PFSK-1 (cell line): ENCODE measurements around the gene MBNL1.

ENCODE experiments used
- FOXP2 ChIP-seq: optimal IDR thresholded peaks from 2 replicates; pipeline ENCODE3; 2011; ENCODE audit warnings: borderline replicate concordance, control low read depth, inconsistent platforms; ENCODE audit not compliant: insufficient read depth; ENCODE audit errors: extremely low read length, extremely low read depth
- POLR2AphosphoS5 ChIP-seq: IDR thresholded peaks from 2 replicates; pipeline ENCODE4 v1.6.1; 2012; ENCODE audit warnings: low read depth, mild to moderate bottlenecking, control low read depth, low read length, moderate library complexity
- SIN3A ChIP-seq: IDR thresholded peaks from 2 replicates; pipeline ENCODE4 v1.6.1; 2012; ENCODE audit warnings: mild to moderate bottlenecking, low read length, moderate library complexity, borderline replicate concordance; ENCODE audit not compliant: insufficient read depth
- TAF1 ChIP-seq: IDR thresholded peaks from 2 replicates; pipeline ENCODE4 v1.6.1; 2012; ENCODE audit warnings: low read length, control low read depth, borderline replicate concordance; ENCODE audit not compliant: insufficient read depth
- TF ChIP-seq, protein P1 (sequence below), 2 experiments: IDR thresholded peaks; 2 replicates each; pipeline versions ENCODE4 v1.6.1 to v1.8.0; 2011 to 2012; ENCODE audit warnings: low read depth in 2 of 2, low read length in 2 of 2, control low read depth in 1 of 2, inconsistent platforms in 1 of 2, mild to moderate bottlenecking in 1 of 2, moderate library complexity in 1 of 2; ENCODE audit not compliant: insufficient read depth in 1 of 2

The MBNL1 gene

DNA sequence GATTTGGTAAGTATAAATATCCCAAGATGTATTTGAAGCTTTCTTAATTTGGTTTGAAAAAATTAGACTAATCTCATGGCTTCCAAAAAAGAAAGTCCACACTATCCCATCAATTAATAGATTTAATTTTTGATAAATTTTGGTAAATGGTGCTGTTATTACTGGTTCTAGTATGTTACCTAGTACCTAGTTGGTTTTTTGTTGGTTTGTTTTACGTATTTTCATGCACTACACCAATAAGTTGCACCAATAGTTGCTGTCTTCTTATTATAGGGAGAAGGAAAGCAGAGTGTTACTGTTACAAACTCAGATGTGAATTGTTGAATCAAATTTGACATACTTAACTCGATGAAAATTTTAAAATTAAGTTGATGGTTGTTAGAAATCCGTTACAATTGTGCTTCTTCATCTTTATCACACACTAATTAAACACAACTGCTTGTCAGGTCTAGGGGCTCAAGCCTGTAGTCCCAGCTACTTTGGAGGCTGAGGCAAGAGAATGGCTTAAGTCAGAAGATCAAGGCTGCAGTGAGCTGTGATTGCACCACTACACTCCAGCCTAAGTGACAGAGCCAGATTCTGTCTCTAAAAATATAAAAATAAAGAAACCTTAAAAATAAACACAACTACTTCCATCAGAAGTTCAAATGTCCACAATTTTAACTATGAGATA lies 23.1 kb upstream of the MBNL1 start:
- no peak for TF ChIP-seq POLR2AphosphoS5
- TF ChIP-seq TAF1: no peak
- no peak for TF ChIP-seq SIN3A

DNA sequence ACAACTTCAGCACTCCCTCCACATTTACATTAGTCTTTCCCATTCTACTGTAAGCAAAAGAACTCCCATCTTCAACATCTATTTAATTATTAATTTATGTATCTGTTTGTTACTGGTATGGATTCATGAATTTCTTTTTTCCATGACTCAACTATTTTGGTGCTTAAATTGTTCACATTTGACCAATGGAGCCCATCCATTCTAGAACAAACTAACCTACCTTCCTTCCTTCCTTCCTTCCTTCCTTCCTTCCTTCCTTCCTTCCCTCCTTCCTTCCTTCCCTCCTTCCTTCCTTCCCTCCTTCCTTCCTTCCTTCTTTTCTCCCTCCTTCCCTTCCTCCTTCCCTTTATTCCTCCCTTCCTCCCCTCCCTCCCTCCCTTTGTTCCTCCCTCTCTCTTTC lies 16.8 kb upstream of the MBNL1 start:
- no peak for TF ChIP-seq SIN3A
- TF ChIP-seq FOXP2: no peak
- no peak for TF ChIP-seq POLR2AphosphoS5
- TF ChIP-seq TAF1: no peak
- TF ChIP-seq, protein P1, sequence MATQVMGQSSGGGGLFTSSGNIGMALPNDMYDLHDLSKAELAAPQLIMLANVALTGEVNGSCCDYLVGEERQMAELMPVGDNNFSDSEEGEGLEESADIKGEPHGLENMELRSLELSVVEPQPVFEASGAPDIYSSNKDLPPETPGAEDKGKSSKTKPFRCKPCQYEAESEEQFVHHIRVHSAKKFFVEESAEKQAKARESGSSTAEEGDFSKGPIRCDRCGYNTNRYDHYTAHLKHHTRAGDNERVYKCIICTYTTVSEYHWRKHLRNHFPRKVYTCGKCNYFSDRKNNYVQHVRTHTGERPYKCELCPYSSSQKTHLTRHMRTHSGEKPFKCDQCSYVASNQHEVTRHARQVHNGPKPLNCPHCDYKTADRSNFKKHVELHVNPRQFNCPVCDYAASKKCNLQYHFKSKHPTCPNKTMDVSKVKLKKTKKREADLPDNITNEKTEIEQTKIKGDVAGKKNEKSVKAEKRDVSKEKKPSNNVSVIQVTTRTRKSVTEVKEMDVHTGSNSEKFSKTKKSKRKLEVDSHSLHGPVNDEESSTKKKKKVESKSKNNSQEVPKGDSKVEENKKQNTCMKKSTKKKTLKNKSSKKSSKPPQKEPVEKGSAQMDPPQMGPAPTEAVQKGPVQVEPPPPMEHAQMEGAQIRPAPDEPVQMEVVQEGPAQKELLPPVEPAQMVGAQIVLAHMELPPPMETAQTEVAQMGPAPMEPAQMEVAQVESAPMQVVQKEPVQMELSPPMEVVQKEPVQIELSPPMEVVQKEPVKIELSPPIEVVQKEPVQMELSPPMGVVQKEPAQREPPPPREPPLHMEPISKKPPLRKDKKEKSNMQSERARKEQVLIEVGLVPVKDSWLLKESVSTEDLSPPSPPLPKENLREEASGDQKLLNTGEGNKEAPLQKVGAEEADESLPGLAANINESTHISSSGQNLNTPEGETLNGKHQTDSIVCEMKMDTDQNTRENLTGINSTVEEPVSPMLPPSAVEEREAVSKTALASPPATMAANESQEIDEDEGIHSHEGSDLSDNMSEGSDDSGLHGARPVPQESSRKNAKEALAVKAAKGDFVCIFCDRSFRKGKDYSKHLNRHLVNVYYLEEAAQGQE (IDR thresholded peaks at IDR 0.05; ENCODE audit: insufficient read depth in 1 of 2, low read depth in 2 of 2, low read length in 2 of 2): no peak

DNA sequence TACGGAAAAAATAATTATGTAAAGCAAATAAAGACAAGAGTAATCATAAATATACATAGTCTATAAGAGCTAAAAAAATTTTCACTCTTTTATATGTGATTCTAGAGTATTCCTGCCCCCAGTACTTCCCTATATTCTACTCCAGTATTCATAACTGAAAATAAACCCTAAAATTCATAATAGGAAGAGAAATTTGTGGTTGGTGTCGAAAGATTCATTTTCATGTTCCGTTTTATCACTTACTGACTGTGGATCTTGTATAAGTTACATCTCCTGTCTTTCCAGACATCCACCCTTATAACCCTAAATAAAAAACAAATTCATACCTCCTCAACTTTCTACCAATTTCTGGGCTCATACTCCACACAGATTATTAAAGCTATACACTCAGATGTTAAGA lies 16.0 kb upstream of the MBNL1 start:
- no peak for TF ChIP-seq TAF1
- no peak for TF ChIP-seq SIN3A

DNA sequence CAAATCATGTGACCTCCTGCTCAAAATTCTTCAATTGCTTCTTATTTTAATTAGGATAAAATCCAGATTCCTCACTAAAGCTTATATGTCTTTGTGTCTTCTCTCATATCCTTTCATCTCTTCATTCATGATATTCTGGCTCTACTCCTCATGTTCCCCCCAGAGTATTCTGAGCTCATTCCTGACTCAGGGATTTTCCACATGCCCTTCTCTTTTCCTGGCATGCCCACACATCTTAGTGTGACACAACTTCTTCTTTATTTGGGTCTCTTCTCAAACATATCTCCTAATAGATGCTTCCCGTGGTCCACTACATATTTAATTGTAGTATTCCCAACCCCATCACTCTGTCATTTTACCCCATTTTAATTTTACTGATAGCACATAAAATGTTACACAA lies 15.2 kb upstream of the MBNL1 start:
- TF ChIP-seq TAF1: no peak
- no peak for TF ChIP-seq SIN3A
- TF ChIP-seq, protein P1 (IDR thresholded peaks at IDR 0.05; ENCODE audit: insufficient read depth in 1 of 2, low read depth in 2 of 2, low read length in 2 of 2): no peak
- TF ChIP-seq FOXP2: no peak
- TF ChIP-seq POLR2AphosphoS5: no peak

DNA sequence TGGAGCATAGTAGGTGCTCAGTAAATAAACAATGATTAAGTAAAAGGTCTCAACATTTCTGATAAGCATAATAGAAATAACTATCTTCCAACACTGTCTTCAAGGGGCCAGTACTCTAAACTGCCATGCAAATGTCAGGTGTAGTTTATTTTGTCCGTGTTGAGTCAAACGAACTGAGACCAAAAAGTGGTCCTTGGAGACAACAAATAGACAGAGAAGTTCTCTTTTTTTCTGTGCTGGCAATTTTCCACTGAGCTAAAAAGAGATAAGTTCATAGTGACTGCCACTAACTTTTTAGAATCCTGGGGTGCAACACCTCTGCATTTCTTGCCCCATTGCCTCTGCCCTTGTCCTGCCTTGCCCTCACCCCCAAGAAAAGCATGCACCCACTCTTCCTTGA lies 14.7 kb upstream of the MBNL1 start:
- TF ChIP-seq TAF1: no peak
- no peak for TF ChIP-seq SIN3A
- TF ChIP-seq FOXP2: no peak
- TF ChIP-seq, protein P1 (IDR thresholded peaks at IDR 0.05; ENCODE audit: insufficient read depth in 1 of 2, low read depth in 2 of 2, low read length in 2 of 2): no peak
- no peak for TF ChIP-seq POLR2AphosphoS5

DNA sequence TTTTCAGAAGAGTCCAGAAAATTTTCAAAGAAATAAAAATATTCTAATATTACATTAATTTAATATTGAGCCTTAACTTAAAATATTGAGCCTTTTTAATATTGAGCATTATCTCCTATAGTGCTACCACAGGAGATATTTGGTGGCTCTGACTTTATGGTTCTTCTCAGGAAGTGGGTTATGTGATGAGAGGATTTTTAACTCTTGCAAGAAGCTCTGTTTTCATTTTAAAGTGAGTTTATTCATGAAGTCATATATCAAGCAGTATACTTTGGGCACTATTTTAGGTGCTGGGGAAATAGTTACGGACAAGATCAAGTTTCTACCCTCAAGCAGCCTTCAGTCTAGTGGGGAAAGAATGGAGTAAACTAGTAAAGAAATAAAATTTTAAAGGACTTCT lies 13.4 kb upstream of the MBNL1 start:
- no peak for TF ChIP-seq SIN3A
- no peak for TF ChIP-seq TAF1
- TF ChIP-seq, protein P1 (IDR thresholded peaks at IDR 0.05; ENCODE audit: insufficient read depth in 1 of 2, low read depth in 2 of 2, low read length in 2 of 2): no peak
- TF ChIP-seq FOXP2: no peak
- TF ChIP-seq POLR2AphosphoS5: no peak
